Natural killer cell treated with Interleukin-12 subunit alpha and Interleukin-12 subunit beta and Interleukin-15 and Interleukin-18, amount 100 ng/mL, for 72 hours (primary cell): ENCODE measurements around the gene CRACR2A. TPM values are rescaled to one million over a fixed set of nuclear protein-coding genes. Genes with fewer than 3 reads are reported as not detected.
A peak's percentile ranks its signal among the peaks of the same experiment; 100 is the strongest.

Experiments
- ATAC-seq, 2 donors: fragments of 150-1000 bp; cut with Tn5 transposase in 1 of 2; sonication (Bioruptor Pico), chemical (Tn5 transposase) in 1 of 2; 2 replicates each; pipeline ENCODE4 v1.10.0; 2021
- DNase-seq: peaks from one replicate; pipeline ENCODE4 v3.0.0; 2022; ENCODE audit warnings: low spot score
- H3K27ac Mint-ChIP-seq, 2 donors: 1 replicate in 1 of 2; 2 replicates in 1 of 2; pipeline ENCODE4 v1.8.0; 2022; ENCODE audit warnings: mixed read lengths in 2 of 2, mild to moderate bottlenecking in 1 of 2, moderate library complexity in 1 of 2
- H3K27me3 Mint-ChIP-seq, 2 donors: 1 replicate in 1 of 2; 2 replicates in 1 of 2; pipeline ENCODE4 v1.8.0; 2022; ENCODE audit warnings: mixed read lengths in 2 of 2
- H3K36me3 Mint-ChIP-seq: one replicate; pipeline ENCODE4 v1.8.0; 2022; ENCODE audit warnings: mixed read lengths
- H3K4me1 Mint-ChIP-seq, 2 donors: 1 replicate in 1 of 2; 2 replicates in 1 of 2; pipeline ENCODE4 v1.8.0; 2022; ENCODE audit warnings: low read depth in 2 of 2, mixed read lengths in 2 of 2, mild to moderate bottlenecking in 1 of 2
- H3K4me3 Mint-ChIP-seq: one replicate; pipeline ENCODE4 v1.8.0; 2022; ENCODE audit warnings: mixed read lengths
- H3K9me3 Mint-ChIP-seq: 2 replicates; pipeline ENCODE4 v1.8.0; 2022; ENCODE audit warnings: mixed read lengths
- total RNA-seq, 2 donors: library from RNA; stranded (reverse); gene quantifications; one replicate each; pipeline ENCODE4 v1.2.3, GENCODE V29; 2022

The CRACR2A gene
- total RNA-seq, 2 donors from 2014 or later = 134 to 139 TPM

DNA sequence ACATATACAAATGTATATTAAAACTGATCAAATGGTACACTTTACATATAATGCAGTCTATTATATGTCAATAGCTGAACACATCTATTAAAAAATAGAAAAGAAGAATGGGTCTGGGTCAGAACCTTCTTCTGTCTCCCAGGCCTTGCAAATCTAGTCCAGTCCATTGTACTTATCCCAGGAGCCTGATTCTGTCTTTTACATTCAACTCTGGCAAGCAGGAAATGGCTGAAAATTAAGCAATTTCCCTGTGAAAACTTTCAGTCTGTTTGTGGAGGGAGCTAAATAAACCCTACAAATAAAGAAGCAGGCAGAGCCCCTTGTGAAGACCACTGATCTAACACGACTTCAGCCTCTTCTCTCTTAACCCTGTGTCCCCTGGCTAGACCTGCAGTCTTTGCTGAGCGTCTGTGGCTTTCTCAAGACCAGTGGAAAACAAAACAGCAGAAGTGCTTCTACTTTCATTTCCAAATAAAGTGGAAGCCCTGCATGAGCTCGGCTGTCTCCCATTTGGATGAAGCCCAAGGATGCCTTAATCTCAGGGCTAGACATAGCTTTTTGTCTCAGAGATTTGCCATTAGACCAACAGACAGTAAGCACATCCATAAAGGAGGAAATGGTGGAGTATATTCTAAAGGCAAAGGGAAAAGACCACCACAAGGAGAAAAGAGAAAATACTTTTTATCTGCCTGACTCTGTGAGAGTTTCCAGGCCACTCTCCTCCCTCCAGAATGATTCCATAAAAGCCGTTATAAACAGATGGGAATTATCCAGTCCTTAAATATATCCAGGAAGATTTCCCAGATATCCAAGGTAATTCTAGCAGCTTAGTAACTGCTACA lies 48.2 kb downstream of the CRACR2A start:
- Mint-ChIP-seq H3K4me3 (peak overlapping the region; percentile 78), H3K9me3 (peaks cover 3% of the 10 kb centered on the region), H3K36me3 (peaks cover 20% of the 10 kb centered on the region), H3K4me1 (peaks cover 46 to 59% of the 10 kb centered on the region in 2 donors), H3K27ac (peak overlapping the region; percentile 86 to 99), H3K27me3 (no peaks in the 10 kb centered on the region)
- ATAC-seq (peak; percentile 48 to 69), DNase-seq (no peak)

DNA sequence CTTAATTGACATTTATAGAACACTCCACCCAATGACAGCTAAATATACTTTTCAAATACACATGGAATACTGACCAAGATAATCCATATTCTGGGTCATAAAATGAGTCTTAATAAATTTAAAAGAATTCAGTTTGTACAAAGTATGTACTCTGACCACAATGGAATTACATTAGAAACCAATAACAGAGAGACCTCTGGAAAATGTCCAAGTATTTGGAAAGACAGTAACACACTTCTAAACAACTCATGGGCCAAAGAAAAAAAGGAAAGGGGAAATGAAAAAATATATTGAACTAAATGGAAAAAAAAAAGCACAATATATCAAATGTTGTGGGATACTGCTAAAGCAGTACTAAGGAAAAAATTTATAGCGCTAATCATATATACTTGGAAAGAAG lies 52.0 kb downstream of the CRACR2A start:
- Mint-ChIP-seq H3K4me1 (peaks cover 47 to 63% of the 10 kb centered on the region in 2 donors), H3K36me3 (peaks cover 14% of the 10 kb centered on the region)
- no peak for ATAC-seq

DNA sequence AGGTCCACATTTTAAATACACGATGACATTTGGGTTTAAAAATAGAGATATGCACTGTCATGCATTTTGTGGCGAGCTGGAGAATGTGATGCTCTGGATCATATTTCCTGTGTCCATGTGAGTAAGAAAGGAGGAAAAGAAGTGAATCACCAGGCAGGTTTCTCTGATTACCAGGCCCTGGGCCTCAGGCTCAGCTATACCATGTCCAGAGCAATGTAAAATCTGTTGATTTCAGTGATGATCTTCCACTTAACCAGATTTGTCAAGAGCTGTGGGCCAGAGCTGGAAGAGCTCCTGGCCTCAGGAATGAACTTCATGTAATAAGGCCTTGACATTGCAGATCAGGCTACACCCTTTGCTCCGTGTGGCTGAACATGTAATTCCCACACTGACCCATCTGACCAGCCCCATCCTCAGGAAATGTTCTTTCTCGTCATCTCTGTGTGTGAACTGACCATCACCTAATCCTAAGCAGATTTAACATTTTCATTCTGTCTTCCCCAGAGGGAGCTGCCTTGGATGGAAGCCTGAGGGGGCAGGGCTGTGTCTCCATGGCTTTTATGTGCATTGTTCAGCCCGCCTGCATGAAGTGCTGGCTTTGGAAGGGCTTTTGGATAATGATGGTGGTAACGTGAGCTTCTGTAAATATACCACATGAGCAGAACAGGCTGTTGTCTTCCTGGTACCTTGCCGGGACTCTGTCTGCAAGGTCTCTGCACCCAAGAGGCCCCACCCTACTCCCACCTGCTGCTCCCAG lies 54.5 kb downstream of the CRACR2A start:
- Mint-ChIP-seq H3K9me3 (peaks cover 3% of the 10 kb centered on the region), H3K27ac (peak overlapping the region in 1 of 2 donors; percentile 84), H3K4me3 (no peak overlapping the region), H3K27me3 (no peaks in the 10 kb centered on the region), H3K4me1 (peaks cover 28 to 49% of the 10 kb centered on the region in 2 donors), H3K36me3 (peaks cover 17% of the 10 kb centered on the region)
- ATAC-seq (no peak), DNase-seq (no peak)

More for the DNA sequence above, 52.0 kb downstream of the CRACR2A start:
- Mint-ChIP-seq H3K4me3 (no peak overlapping the region), H3K9me3 (peaks cover 3% of the 10 kb centered on the region), H3K27me3 (no peaks in the 10 kb centered on the region), H3K27ac (peak overlapping the region in 1 of 2 donors; percentile 40)
- DNase-seq = no peak

DNA sequence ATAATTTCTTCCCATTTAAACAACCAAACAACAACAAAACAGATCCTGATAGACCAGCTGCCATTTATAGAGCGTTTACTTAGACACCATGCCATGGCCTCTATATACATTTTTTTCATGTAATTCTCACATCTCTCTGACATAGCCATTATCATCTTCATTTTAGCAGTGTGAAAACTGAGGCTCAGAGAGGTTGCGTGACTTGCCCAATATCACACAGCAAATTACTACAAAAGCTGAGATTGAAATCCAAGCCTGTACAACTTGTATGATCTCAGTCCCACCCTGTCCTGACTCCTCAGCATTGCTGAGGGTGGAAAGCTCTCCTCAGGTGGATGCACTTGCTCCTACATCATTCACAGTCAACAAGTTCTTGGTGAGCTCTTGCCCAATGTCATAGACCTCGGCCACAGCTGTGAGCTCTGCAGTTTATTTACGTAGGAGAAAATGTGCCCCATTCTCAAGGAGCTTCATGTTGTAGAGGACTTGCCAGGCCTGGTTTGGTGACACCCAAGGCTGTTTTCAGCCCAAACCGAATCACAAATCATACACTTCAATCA lies 55.5 kb downstream of the CRACR2A start:
- DNase-seq (no peak), ATAC-seq (no peak)
- Mint-ChIP-seq H3K4me1 (peaks cover 27 to 47% of the 10 kb centered on the region in 2 donors), H3K36me3 (peaks cover 13% of the 10 kb centered on the region), H3K27me3 (no peaks in the 10 kb centered on the region), H3K27ac (peak overlapping the region in 1 of 2 donors; percentile 84), H3K9me3 (no peaks in the 10 kb centered on the region), H3K4me3 (no peak overlapping the region)

DNA sequence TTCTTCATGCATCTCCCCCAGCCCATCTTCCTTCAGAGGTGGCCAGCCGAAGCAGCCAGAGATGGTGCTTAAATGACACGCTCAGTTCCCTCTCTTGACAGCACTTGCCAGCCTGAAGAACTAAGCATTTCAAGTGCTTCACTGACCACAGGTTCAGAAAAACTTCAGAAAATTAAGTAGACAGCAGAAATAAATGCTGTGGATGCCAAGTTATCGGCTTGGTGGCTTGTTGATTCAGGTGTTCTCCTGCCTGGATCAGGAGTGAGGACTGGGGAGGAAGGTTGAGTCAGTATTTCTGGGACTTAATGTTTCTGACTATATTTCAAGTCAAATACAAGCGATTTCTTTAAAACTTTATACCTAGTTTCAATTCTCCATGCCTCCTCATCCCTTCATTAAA lies 58.2 kb downstream of the CRACR2A start:
- Mint-ChIP-seq H3K27me3 (no peaks in the 10 kb centered on the region), H3K36me3 (peaks cover 38% of the 10 kb centered on the region), H3K4me3 (no peak overlapping the region), H3K9me3 (peaks cover 2% of the 10 kb centered on the region), H3K4me1 (peaks cover 17 to 39% of the 10 kb centered on the region in 2 donors), H3K27ac (peak overlapping the region in 1 of 2 donors; percentile 30)
- DNase-seq = no peak
- no peak for ATAC-seq

DNA sequence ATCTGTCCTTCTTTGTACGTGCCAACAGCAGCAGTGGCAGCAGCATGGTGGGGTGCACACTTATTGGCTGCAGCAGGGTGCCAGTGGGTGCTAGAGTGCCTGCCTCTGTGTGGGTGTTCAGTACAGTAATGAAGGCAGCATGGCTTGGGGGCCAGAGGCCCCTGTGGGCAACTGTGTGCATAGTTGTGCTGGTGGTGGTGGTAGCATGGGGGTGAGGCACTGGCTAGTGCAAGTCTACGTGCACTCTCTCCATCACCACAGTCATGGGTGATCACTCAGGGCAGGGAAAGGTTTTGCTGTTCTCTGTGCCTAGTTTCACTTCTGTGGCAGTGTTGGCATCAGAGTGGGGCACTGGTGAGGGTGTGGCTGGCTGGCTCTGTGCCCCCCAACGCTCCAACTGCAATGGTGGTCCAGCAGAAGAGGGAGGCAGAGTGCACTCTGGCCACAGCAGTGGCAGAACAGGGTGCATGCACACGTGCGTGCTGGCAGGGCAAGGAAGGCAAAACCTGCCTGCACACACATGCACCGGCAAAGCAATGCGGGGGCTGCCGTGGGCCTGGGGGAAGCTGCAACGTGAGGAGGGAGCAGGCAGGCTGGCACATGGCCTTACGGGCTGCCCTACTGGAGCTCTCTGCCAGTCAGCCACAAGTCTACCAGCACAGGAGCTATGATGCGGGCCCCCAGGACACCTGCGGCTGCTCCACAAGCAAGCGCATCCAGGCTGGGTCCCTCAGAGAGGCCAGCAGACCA lies 60.1 kb downstream of the CRACR2A start:
- Mint-ChIP-seq H3K4me1 (peaks cover 26 to 40% of the 10 kb centered on the region in 2 donors), H3K27me3 (no peaks in the 10 kb centered on the region), H3K9me3 (peaks cover 6% of the 10 kb centered on the region), H3K4me3 (no peak overlapping the region), H3K36me3 (peaks cover 56% of the 10 kb centered on the region), H3K27ac (no peak overlapping the region)
- DNase-seq (no peak), ATAC-seq (no peak)

DNA sequence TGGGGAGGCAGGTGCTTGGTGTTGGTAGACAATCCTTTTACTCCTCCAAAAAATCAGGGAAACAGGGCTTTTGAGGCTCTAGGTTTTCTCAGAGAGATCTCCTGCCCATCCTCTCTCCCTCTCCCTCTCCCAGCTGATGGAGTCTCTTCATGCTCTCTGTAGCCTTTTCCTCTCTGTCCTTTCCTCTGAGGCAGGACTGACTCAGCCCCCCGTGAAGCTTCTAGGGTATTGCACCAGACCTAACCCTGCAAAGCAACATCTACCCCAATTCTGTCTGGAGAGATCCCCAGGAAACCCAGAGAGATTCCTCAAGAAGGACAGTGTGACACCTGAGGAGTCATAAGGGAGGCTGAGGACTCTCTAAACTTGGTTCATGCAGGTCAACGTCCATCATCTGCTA lies 66.4 kb downstream of the CRACR2A start:
- ATAC-seq (peak in 1 of 2 donors; percentile 43), DNase-seq (no peak)
- H3K27ac Mint-ChIP-seq = peak overlapping the region in 1 of 2 donors; percentile 24
- H3K36me3 Mint-ChIP-seq = peaks cover 47% of the 10 kb centered on the region
- H3K4me3 Mint-ChIP-seq = no peak overlapping the region
- peaks cover 30 to 34% of the 10 kb centered on the region in 2 donors for H3K4me1 Mint-ChIP-seq
- no peaks in the 10 kb centered on the region for H3K27me3 Mint-ChIP-seq
- peaks cover 6% of the 10 kb centered on the region for H3K9me3 Mint-ChIP-seq

DNA sequence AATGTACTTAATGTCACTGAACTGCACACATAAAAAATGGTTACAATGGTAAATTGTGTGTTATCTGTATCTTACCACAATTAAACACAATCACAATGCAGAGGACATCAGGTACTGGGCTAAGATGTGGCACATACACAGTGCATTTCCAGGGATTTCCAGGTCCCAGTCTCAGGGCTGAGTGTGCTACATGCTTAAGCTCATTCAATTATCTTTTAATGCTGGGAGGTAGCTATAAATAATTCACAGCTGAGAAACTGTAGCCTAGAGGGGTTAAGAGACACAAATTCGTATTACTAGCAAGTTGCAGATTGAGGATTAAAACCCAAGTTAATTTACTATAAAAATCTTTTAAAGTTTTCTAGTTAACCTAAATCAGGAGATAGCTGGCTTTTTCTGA lies 67.1 kb downstream of the CRACR2A start:
- Mint-ChIP-seq H3K4me3 (no peak overlapping the region), H3K4me1 (peaks cover 31 to 34% of the 10 kb centered on the region in 2 donors), H3K27me3 (no peaks in the 10 kb centered on the region), H3K27ac (peak overlapping the region in 1 of 2 donors; percentile 15), H3K9me3 (peaks cover 5% of the 10 kb centered on the region), H3K36me3 (peaks cover 42% of the 10 kb centered on the region)
- ATAC-seq = no peak
- no peak for DNase-seq

DNA sequence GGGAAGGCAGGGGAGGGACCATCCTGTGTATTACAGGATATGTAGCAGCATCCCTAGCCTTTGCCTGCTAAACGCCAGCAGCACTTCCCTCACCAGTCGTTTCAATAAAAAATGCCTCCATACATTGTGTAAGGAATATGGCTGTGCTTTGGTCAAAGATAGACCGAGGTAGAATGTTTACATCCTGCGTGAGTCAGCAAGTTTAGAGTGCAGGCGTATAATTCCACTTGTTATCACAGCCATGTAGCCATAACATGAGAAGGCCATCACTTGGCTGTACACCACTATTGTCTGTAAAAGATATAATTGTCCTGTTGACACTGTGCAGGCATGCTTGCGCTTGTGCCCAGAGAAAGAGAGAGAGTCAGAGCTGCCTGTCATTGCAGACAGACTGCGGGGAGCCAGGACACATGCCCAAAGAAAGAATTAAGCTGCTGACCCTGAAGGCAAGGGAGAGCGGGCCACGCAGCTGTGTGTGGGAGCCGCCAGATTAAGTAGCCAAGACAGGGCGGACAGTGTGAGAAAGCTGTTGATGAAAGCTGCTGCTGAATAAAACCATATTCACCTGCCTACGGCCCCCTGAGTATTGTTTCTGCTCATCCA lies 68.4 kb downstream of the CRACR2A start:
- DNase-seq (no peak), ATAC-seq (no peak)
- H3K9me3 Mint-ChIP-seq = peaks cover 4% of the 10 kb centered on the region
- H3K36me3 Mint-ChIP-seq = peaks cover 31% of the 10 kb centered on the region
- H3K27ac Mint-ChIP-seq = no peak overlapping the region
- no peak overlapping the region for H3K4me3 Mint-ChIP-seq
- H3K27me3 Mint-ChIP-seq = no peaks in the 10 kb centered on the region
- peaks cover 26 to 30% of the 10 kb centered on the region in 2 donors for H3K4me1 Mint-ChIP-seq

DNA sequence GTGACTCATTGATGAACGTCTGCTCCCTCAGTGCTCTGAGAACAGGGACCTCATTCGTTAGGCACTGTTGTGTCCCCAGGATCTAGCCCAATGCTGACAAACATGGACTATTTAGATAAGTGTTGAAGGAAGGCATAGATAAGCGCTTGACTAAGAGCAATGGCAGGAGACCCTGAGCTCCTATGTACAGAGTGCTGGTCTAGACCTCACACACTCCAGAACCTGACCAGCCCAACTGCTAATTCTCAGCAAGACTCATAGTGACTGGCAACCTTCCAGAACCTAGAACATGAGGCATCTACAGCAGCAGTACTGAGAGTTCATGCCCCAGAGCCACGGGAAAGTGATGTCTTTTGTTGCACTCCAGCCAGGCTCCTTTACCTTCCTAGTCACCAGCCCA lies 69.2 kb downstream of the CRACR2A start:
- H3K27ac Mint-ChIP-seq = peak overlapping the region; percentile 27 to 44
- no peak overlapping the region for H3K4me3 Mint-ChIP-seq
- peaks cover 28% of the 10 kb centered on the region for H3K36me3 Mint-ChIP-seq
- ATAC-seq (no peak), DNase-seq (no peak)
- H3K4me1 Mint-ChIP-seq = peaks cover 19 to 26% of the 10 kb centered on the region in 2 donors
- H3K9me3 Mint-ChIP-seq = no peaks in the 10 kb centered on the region
- no peaks in the 10 kb centered on the region for H3K27me3 Mint-ChIP-seq

DNA sequence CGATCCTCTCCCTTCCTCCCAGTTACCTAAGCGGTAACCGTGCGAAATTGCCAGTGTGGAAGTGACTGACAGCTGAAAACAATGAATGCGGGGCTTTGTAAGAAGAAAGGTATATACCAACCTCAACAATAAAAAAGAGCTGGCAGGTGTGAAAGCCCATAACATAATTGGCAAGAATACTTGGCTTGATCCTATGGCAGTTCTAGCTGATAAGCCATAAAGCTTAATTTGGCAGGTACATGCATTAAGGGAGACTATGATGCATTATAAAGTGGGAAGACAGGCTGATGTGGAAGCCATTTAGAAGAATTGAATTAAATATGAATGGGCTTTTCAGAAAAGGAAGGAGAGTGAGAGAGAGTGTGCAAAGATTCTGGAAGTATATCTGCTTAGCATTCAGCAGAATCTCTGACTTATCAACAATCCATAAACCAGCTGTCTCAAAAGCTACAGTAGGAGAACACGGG lies 71.3 kb downstream of the CRACR2A start:
- ATAC-seq = no peak
- Mint-ChIP-seq H3K27ac (peak overlapping the region in 1 of 2 donors; percentile 50), H3K9me3 (no peaks in the 10 kb centered on the region), H3K27me3 (no peaks in the 10 kb centered on the region), H3K4me1 (peaks cover 8 to 23% of the 10 kb centered on the region in 2 donors), H3K4me3 (no peak overlapping the region), H3K36me3 (peaks cover 28% of the 10 kb centered on the region)
- DNase-seq = no peak

DNA sequence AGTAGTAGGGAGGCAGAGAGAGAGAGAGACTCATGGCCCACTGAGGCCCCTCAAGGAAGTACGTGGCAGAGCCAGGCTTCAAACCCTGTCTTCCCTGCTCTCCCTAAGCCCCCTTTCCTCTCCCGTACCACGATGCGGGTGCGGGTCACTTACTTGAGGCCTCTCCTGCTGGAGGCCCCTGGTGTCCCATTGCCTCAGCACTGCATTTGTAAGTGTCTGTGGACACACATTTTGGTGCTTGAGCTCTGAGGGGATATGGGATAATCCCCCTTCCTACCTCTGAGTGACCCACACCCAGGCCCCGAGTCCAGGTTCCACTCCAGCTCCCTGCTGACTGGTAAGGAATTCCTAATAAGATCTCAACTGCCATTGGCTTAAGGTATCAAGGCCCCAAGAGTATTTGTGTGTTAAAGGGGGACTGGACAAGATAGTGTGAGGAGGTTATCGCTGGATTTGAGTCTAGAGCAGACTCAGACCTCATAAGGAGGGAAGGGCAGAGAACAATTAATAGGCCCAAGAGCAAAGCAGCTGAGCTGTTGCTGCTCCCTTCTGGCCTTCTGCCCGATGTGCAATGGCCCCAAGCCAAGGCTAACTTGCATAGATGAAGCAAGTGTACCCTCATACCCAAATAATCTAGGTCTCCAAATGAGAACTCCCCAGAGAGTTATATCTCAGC lies 71.9 kb downstream of the CRACR2A start:
- H3K27ac Mint-ChIP-seq = peak overlapping the region in 1 of 2 donors; percentile 50
- no peaks in the 10 kb centered on the region for H3K27me3 Mint-ChIP-seq
- no peak overlapping the region for H3K4me3 Mint-ChIP-seq
- H3K9me3 Mint-ChIP-seq = no peaks in the 10 kb centered on the region
- ATAC-seq (peak in 1 of 2 donors; percentile 17), DNase-seq (no peak)
- peaks cover 5 to 20% of the 10 kb centered on the region in 2 donors for H3K4me1 Mint-ChIP-seq
- peaks cover 30% of the 10 kb centered on the region for H3K36me3 Mint-ChIP-seq
